Measurements from ENCODE around the gene BCO1.

DNA sequence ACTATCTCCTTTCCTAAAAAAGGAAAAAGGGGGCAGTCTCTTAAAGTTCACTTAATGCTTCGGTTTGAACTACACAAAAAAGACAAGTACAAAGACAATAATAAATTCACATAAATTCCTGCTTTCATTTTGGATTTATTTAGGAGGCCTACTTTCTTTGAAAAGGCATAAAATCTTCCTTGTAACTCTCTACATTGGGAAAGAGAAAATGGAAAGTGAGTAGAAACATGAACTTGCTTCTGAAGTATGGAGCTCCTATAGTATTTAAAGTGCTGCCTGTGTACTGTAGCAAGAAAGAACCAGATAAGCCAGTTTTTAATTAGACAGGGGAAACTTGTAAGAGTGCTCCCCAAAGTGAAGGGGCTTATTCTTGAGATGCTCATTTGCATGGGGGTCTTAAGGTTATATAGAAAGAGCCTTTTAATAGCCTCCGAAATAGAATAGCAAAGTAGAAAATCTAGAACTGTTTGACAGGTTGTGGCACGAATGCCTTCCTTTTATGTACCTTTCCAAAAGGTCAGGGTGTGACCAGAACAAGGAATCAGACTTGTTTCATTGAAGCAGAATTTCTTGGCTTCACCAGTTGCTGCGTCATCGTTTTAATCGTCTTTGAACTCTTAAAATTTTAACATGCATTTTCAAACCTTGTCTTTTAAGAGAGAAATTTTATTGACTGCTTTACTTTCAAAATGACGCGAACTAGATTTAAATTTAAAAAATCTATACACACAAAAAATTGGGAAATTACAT, 89.1 kb downstream of the BCO1 start:
- TF ChIP-seq, protein P1, sequence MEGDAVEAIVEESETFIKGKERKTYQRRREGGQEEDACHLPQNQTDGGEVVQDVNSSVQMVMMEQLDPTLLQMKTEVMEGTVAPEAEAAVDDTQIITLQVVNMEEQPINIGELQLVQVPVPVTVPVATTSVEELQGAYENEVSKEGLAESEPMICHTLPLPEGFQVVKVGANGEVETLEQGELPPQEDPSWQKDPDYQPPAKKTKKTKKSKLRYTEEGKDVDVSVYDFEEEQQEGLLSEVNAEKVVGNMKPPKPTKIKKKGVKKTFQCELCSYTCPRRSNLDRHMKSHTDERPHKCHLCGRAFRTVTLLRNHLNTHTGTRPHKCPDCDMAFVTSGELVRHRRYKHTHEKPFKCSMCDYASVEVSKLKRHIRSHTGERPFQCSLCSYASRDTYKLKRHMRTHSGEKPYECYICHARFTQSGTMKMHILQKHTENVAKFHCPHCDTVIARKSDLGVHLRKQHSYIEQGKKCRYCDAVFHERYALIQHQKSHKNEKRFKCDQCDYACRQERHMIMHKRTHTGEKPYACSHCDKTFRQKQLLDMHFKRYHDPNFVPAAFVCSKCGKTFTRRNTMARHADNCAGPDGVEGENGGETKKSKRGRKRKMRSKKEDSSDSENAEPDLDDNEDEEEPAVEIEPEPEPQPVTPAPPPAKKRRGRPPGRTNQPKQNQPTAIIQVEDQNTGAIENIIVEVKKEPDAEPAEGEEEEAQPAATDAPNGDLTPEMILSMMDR (IDR thresholded peaks at IDR 0.05): no peak
- no peak for TF ChIP-seq POLR2A (IDR thresholded peaks at IDR 0.05)
